GM12801 (cell line): Measurements from ENCODE around the gene CLIC3.

Source experiments
- TF ChIP-seq, protein P1 (sequence below): IDR thresholded peaks from one replicate; pipeline ENCODE4 v1.5.1; 2011; ENCODE audit warnings: control low read depth; ENCODE audit not compliant: insufficient read length; ENCODE audit errors: extremely low read depth

CLIC3 gene

DNA sequence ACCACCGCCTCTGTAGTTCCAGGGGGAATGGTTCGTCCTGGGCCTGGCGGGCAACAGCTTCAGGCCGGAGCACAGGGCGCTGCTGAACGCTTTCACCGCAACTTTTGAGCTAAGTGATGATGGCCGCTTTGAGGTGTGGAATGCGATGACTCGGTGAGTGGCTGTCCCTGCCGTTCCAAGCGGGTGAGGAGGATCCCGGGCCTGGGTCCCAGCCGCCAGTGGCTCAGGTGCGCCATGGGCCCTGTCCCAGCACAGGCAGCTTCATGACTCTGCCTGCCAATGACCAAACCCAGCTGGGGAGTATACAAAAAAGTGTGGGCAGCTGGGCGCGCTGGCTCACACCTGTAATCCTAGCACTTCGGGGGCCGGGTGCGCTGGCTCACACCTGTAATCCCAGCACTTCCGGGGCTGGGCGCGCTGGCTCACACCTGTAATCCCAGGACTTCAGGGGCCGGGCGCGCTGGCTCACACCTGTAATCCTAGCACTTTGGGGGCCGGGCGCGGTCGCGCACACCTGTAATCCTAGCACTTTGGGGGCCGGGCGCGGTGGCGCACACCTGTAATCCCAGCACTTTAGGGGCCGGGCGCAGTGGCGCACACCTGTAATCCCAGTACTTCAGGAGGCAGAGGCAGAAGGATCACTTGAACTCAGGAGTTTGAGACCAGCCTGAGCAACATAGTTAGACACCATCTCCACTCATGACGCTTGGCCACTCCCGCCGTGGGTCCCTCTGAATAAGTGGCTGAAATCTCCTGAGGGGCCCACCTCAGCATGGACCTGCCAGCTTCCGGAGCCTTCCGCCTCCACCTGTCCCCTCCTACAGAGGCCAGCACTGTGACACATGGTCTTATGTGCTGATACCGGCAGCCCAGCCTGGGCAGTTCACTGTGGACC lies 43.2 kb downstream of the CLIC3 start:
- TF ChIP-seq, protein P1, sequence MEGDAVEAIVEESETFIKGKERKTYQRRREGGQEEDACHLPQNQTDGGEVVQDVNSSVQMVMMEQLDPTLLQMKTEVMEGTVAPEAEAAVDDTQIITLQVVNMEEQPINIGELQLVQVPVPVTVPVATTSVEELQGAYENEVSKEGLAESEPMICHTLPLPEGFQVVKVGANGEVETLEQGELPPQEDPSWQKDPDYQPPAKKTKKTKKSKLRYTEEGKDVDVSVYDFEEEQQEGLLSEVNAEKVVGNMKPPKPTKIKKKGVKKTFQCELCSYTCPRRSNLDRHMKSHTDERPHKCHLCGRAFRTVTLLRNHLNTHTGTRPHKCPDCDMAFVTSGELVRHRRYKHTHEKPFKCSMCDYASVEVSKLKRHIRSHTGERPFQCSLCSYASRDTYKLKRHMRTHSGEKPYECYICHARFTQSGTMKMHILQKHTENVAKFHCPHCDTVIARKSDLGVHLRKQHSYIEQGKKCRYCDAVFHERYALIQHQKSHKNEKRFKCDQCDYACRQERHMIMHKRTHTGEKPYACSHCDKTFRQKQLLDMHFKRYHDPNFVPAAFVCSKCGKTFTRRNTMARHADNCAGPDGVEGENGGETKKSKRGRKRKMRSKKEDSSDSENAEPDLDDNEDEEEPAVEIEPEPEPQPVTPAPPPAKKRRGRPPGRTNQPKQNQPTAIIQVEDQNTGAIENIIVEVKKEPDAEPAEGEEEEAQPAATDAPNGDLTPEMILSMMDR = no peak

DNA sequence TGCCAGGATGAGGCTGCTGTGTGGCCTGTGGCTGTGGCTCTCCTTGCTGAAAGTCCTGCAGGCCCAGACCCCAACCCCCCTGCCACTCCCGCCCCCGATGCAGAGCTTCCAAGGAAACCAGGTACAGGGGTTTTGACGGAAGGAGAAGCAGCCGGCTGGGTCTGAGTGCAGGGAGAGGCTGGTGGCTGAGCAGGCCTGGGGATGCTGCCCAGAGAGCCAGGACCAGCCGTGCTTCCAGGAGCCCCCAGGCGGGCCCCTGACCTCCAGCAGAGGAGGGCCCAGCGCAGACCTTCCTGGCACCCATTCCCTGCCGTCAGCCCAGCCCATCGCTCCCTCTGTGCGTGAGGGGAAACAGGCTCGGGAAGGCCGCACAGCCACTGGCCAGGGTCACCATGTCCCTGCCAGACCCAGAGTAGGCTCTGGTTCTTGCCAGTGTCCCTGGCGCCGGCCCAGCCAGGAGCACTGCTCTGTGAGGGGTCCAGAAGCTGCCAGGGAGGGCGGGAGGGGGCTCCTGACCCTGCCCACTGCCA lies 44.0 kb downstream of the CLIC3 start:
- TF ChIP-seq, protein P1 = no peak

DNA sequence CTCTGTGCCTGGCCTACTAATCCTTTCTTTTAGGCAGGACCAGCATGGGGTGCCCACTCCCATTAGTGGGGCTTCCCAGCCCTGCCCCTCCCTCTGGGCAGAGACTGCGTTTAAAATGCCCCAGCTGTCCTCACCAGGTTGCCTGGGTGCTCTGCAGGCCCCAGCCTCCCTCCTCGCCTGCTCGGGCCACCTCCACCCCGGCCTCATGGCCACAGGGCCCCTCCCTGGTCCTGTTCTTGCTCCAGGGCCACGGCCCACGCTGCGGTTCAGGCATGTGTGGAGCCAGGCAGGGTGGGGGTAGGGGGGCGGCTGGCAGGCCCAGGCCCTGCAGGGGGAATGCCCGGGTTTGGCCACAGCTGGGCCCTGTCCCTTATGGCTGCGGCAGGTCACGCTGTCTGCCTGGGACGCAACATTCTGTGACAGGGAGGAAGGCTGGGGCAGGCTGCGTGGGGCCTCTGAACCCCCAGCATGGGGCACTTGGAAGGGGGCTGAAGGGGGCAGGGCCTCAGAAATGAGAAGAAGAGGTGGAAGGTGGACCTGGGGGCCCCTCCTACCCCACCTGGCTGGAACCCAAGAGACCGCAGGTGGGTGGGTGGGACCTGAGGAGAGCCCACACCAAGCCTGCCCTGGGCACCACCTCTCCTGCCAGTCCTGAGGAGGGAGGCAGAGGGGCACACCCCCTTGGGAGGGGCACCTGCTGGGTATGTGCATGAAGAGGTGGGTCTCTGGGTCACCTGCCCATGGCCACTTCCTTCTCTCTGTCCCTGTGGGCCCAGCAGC lies 44.6 kb downstream of the CLIC3 start, which contains the start of gene LCN12:
Gene LCN12, plus strand, starts transcription at position 733 of the 780 bp plus-strand sequence. CDS start 55 bp downstream, outside the sequence.
- TF ChIP-seq, protein P1 = no peak

DNA sequence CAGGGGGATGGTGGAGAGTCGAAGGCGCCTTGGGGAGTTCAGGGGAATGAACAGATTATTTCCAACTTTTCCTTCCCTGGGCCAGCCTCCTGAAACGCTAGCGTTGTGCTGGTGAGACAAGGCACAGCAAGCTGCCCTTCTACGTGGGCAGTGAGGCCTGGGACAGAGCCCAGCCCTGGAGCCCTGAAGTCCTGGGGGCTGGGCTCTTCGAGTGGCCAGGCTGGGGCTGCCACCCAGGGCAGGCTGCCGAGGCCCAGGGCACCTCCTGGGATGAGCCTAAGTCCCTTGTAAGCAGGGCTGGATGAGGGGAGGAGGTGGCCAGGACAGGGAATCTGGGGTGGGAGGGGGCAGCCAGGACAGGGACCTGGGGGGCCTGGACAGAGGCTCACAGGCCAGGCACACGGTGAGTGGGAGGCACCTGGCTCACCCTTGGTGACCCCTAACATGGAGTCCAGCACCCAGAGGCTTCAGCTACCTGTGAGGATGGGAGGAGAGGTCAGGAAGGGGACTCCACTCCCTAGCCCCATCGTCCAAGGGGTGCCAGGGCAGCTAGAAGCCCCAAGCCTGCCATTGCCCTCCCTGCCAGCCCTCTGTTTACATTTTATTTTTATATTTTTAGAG lies 45.6 kb downstream of the CLIC3 start:
- TF ChIP-seq, protein P1 = no peak

- TF ChIP-seq, protein P1 = no peak
Observed at GRCh38 chr9:136949817-136950655, 46.3 kb downstream of the CLIC3 start.

- TF ChIP-seq, protein P1 = no peak
Observed at GRCh38 chr9:136949239-136949816, 47.0 kb downstream of the CLIC3 start.
